HEK293 (cell line): ENCODE results near the gene SURF2.

ENCODE experiments used
- CTCF ChIP-seq: fragments of 450-650 bp; formaldehyde crosslinking; IDR thresholded peaks from 2 replicates; pipeline ENCODE4 v1.5.1; 2016; ENCODE audit warnings: missing biosample characterization, missing genetic modification characterization
- HOXD13 ChIP-seq: sonication (generic); formaldehyde crosslinking; IDR thresholded peaks from 2 replicates; pipeline ENCODE4 v1.8.0; 2022; ENCODE audit warnings: missing genetic modification reagents, borderline replicate concordance
- PRDM4 ChIP-seq: fragments of 450-650 bp; formaldehyde crosslinking; IDR thresholded peaks from 2 replicates; pipeline ENCODE4 v1.5.1; 2017; ENCODE audit warnings: missing biosample characterization, missing genetic modification characterization
- ZNF670 ChIP-seq: fragments of 450-650 bp; formaldehyde crosslinking; IDR thresholded peaks from 2 replicates; pipeline ENCODE4 v1.5.1; 2016; ENCODE audit warnings: missing biosample characterization, missing genetic modification characterization, low read depth
- ZNF76 ChIP-seq: fragments of 450-650 bp; formaldehyde crosslinking; IDR thresholded peaks from 2 replicates; pipeline ENCODE4; 2016; ENCODE audit warnings: low read depth, missing biosample characterization, missing genetic modification characterization, borderline replicate concordance

- no peak for TF ChIP-seq PRDM4 (tag by site-specific recombination)
- TF ChIP-seq ZNF670 (tag by site-specific recombination): no peak
- no peak for TF ChIP-seq ZNF76
- no peak for TF ChIP-seq CTCF (tag by site-specific recombination)
- TF ChIP-seq HOXD13 (CRISPR knock-in tag): no peak
Measured at GRCh38 chr9:133401588-133401987, 45.2 kb downstream of the SURF2 start.
